Measurements from ENCODE around the gene SMARCA4. TPM values are rescaled to one million over a fixed set of nuclear protein-coding genes. Genes with fewer than 3 reads are reported as not detected.

Gene SMARCA4
- total RNA-seq, 1 donor from 2014 or later: 274 TPM

GRCh38 chr19:11090997-11091702, 130.3 kb downstream of the SMARCA4 start:
- no peak for TF ChIP-seq CTCF (IDR thresholded peaks at IDR 0.05; ENCODE audit: unreplicated experiment)
- Mint-ChIP-seq H3K9me3 (no peaks in the 10 kb centered on the region), H3K36me3 (peaks cover 7% of the 10 kb centered on the region), H3K27ac (peak overlapping the region; percentile 98), H3K4me1 (peaks cover 24% of the 10 kb centered on the region), H3K4me3 (peak overlapping the region; percentile 83), H3K27me3 (ENCODE audit: low read depth) (no peaks in the 10 kb centered on the region)
- DNase-seq (ENCODE audit: low spot score in 2 of 2, unreplicated experiment in 2 of 2): no peak

- TF ChIP-seq CTCF (IDR thresholded peaks at IDR 0.05; ENCODE audit: unreplicated experiment): no peak
- peak in 1 of 2 experiments; percentile 41 for DNase-seq (ENCODE audit: low spot score in 2 of 2, unreplicated experiment in 2 of 2)
- Mint-ChIP-seq H3K27ac (peak overlapping the region; percentile 98), H3K4me1 (peaks cover 24% of the 10 kb centered on the region), H3K27me3 (ENCODE audit: low read depth) (no peaks in the 10 kb centered on the region), H3K36me3 (peaks cover 12% of the 10 kb centered on the region), H3K9me3 (no peaks in the 10 kb centered on the region), H3K4me3 (peak overlapping the region; percentile 83)
These were observed 130.9 kb downstream of the SMARCA4 start for GRCh38 chr19:11091703-11092153.

- peak overlapping the region; percentile 32 for H3K4me3 Mint-ChIP-seq
- peak overlapping the region; percentile 98 for H3K27ac Mint-ChIP-seq
These were observed 131.3 kb downstream of the SMARCA4 start for GRCh38 chr19:11092181-11092538.

GRCh38 chr19:11093689-11094238, 132.9 kb downstream of the SMARCA4 start:
- Mint-ChIP-seq H3K27ac (peak overlapping the region; percentile 59), H3K9me3 (no peaks in the 10 kb centered on the region), H3K4me1 (peaks cover 18% of the 10 kb centered on the region), H3K36me3 (peaks cover 18% of the 10 kb centered on the region), H3K27me3 (ENCODE audit: low read depth) (no peaks in the 10 kb centered on the region), H3K4me3 (no peak overlapping the region)
- TF ChIP-seq CTCF (IDR thresholded peaks at IDR 0.05; ENCODE audit: unreplicated experiment): no peak
- DNase-seq (ENCODE audit: low spot score in 2 of 2, unreplicated experiment in 2 of 2): no peak

More at GRCh38 chr19:11092181-11092538, 131.3 kb downstream of the SMARCA4 start:
- Mint-ChIP-seq H3K36me3 (peaks cover 13% of the 10 kb centered on the region), H3K27me3 (ENCODE audit: low read depth) (no peaks in the 10 kb centered on the region), H3K9me3 (no peaks in the 10 kb centered on the region), H3K4me1 (peaks cover 24% of the 10 kb centered on the region)
- TF ChIP-seq CTCF (IDR thresholded peaks at IDR 0.05; ENCODE audit: unreplicated experiment): no peak
- DNase-seq (ENCODE audit: low spot score in 2 of 2, unreplicated experiment in 2 of 2): no peak

- H3K9me3 Mint-ChIP-seq: peaks cover 4% of the 10 kb centered on the region
- no peak for DNase-seq (ENCODE audit: low spot score in 2 of 2, unreplicated experiment in 2 of 2)
- peak overlapping the region; percentile 65 for H3K27ac Mint-ChIP-seq
- no peak for TF ChIP-seq CTCF (IDR thresholded peaks at IDR 0.05; ENCODE audit: unreplicated experiment)
- H3K27me3 Mint-ChIP-seq (ENCODE audit: low read depth): no peaks in the 10 kb centered on the region
- H3K4me3 Mint-ChIP-seq: no peak overlapping the region
- peaks cover 23% of the 10 kb centered on the region for H3K36me3 Mint-ChIP-seq
- peaks cover 14% of the 10 kb centered on the region for H3K4me1 Mint-ChIP-seq
These were observed 133.7 kb downstream of the SMARCA4 start for GRCh38 chr19:11094520-11094894.

Data from mesothelial cell of epicardium (in vitro differentiated cells).